ENCODE results near the gene TPSAB1. TPM values are rescaled to one million over a fixed set of nuclear protein-coding genes. Genes with fewer than 3 reads are reported as not detected.

TPSAB1 gene
- total RNA-seq, 3 donors from 2014 or later = 7.8 to 51.7 (median 46.2) TPM

DNA sequence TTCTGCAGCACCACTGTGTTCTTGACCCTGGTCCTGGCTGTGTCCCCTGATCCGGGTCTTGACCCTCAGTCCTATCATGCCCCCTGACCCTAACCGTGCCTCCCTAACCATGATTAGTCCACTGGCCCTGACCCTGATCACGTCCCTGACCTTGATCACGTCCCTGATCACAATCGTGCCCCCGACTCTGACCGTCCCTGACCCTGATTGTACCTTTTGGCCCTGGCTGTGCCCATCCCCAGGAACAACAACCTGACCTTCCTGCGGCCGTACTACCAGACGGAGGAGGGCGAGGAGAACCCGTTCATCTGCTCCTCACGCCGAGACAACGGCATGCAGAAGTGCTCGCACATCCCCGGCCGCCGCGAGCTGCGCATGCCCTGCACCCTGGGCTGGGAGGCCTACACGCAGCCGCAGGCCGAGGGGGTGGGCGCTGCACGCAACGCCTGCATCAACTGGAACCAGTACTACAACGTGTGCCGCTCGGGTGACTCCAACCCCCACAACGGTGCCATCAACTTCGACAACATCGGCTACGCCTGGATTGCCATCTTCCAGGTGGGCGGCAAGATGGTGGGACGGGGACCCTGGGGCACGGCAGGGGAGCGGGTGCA, 40.4 kb upstream of the TPSAB1 start:
- H3K4me1 ChIP-seq (ENCODE audit: low read depth) = no peaks in the 10 kb centered on the region
- TF ChIP-seq, protein P1, sequence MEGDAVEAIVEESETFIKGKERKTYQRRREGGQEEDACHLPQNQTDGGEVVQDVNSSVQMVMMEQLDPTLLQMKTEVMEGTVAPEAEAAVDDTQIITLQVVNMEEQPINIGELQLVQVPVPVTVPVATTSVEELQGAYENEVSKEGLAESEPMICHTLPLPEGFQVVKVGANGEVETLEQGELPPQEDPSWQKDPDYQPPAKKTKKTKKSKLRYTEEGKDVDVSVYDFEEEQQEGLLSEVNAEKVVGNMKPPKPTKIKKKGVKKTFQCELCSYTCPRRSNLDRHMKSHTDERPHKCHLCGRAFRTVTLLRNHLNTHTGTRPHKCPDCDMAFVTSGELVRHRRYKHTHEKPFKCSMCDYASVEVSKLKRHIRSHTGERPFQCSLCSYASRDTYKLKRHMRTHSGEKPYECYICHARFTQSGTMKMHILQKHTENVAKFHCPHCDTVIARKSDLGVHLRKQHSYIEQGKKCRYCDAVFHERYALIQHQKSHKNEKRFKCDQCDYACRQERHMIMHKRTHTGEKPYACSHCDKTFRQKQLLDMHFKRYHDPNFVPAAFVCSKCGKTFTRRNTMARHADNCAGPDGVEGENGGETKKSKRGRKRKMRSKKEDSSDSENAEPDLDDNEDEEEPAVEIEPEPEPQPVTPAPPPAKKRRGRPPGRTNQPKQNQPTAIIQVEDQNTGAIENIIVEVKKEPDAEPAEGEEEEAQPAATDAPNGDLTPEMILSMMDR (IDR thresholded peaks at IDR 0.05) = no peak
- no peaks in the 10 kb centered on the region for H3K9me3 ChIP-seq
- DNase-seq (no peak), ATAC-seq (no peak)
- no peak overlapping the region for H3K4me3 ChIP-seq
- intact Hi-C loops (cut with DNase I, micrococcal nuclease) = no loop called here
- no peaks in the 10 kb centered on the region for H3K36me3 ChIP-seq (ENCODE audit: low read depth)

DNA sequence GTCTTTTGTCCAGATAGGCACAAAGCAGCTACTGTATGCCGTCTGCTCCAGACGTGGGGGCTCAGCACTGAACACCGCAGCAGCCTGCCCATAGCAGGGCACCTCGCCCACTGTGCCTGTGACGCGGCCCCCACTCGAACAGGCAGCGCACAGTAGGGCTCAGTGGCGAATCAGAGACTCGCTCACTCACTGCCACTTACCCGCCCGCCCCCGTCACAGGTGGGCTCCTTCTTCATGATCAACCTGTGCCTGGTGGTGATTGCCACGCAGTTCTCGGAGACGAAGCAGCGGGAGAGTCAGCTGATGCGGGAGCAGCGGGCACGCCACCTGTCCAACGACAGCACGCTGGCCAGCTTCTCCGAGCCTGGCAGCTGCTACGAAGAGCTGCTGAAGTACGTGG, 39.1 kb upstream of the TPSAB1 start:
- DNase-seq (no peak), ATAC-seq (no peak)
- Histone ChIP-seq H3K36me3 (ENCODE audit: low read depth) (no peaks in the 10 kb centered on the region), H3K9me3 (no peaks in the 10 kb centered on the region), H3K4me3 (no peak overlapping the region), H3K4me1 (ENCODE audit: low read depth) (no peaks in the 10 kb centered on the region)
- TF ChIP-seq, protein P1 (IDR thresholded peaks at IDR 0.05) = no peak
- intact Hi-C loops (cut with DNase I, micrococcal nuclease) = no loop called here

DNA sequence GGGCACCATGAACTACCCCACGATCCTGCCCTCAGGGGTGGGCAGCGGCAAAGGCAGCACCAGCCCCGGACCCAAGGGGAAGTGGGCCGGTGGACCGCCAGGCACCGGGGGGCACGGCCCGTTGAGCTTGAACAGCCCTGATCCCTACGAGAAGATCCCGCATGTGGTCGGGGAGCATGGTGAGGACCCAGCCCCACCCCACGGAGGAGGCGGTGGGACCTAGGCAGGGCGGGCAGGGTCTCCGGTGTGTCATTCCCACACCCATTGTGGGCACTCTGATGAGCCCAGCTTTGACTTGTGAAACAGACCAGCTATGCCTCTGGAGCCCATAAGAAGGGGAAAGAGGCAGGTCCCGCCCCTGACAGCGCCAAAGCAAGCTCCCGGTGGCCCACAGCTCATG, 38.2 kb upstream of the TPSAB1 start:
- no peaks in the 10 kb centered on the region for H3K9me3 ChIP-seq
- intact Hi-C loops (cut with DNase I, micrococcal nuclease) = no loop called here
- TF ChIP-seq, protein P1 (IDR thresholded peaks at IDR 0.05) = no peak
- H3K36me3 ChIP-seq (ENCODE audit: low read depth) = no peaks in the 10 kb centered on the region
- ATAC-seq = no peak
- no peak for DNase-seq
- no peaks in the 10 kb centered on the region for H3K4me1 ChIP-seq (ENCODE audit: low read depth)
- no peak overlapping the region for H3K4me3 ChIP-seq

DNA sequence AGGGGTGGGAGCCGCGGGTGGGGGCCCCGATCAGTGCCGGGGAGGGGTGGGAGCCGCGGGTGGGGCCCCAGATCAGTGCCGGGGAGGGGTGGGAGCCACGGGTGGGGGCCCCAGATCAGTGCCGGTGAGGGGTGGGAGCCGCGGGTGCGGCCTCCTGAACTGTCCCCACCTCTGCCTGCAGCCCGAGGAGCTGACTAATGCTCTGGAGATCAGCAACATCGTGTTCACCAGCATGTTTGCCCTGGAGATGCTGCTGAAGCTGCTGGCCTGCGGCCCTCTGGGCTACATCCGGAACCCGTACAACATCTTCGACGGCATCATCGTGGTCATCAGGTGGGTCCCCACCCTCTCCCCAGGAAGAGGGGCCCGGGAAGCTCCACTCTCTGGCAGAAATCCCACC, 35.6 kb upstream of the TPSAB1 start:
- DNase-seq = no peak
- Histone ChIP-seq H3K4me1 (ENCODE audit: low read depth) (no peaks in the 10 kb centered on the region), H3K9me3 (no peaks in the 10 kb centered on the region), H3K4me3 (no peak overlapping the region), H3K36me3 (ENCODE audit: low read depth) (no peaks in the 10 kb centered on the region)
- no peak for ATAC-seq
- intact Hi-C loops (cut with DNase I, micrococcal nuclease) = no loop called here
- TF ChIP-seq, protein P1 (IDR thresholded peaks at IDR 0.05) = no peak

DNA sequence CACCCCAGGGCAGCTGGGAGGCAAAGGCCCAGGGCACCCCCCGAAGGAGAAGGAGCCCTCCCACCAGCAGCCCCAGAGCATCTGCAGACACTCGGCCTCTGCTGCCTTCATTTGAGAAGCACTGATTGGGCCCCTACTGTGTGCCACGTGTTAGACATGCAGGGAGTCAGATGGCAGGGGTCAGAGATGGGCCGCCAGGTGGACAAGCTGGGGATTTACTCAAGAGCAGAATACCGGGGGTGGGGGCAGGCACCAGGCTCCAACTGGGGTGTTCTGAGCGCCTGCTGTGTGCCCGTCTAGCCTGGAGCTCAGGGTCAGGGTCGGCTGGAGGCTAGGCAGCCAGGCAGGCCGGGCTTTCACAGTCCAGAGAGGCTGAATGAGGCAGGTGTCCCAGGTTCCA, 34.2 kb upstream of the TPSAB1 start:
- no peaks in the 10 kb centered on the region for H3K36me3 ChIP-seq (ENCODE audit: low read depth)
- intact Hi-C loops (cut with DNase I, micrococcal nuclease) = no loop called here
- no peaks in the 10 kb centered on the region for H3K4me1 ChIP-seq (ENCODE audit: low read depth)
- TF ChIP-seq, protein P1 (IDR thresholded peaks at IDR 0.05) = no peak
- no peaks in the 10 kb centered on the region for H3K9me3 ChIP-seq
- ATAC-seq (no peak), DNase-seq (no peak)
- H3K4me3 ChIP-seq = no peak overlapping the region

DNA sequence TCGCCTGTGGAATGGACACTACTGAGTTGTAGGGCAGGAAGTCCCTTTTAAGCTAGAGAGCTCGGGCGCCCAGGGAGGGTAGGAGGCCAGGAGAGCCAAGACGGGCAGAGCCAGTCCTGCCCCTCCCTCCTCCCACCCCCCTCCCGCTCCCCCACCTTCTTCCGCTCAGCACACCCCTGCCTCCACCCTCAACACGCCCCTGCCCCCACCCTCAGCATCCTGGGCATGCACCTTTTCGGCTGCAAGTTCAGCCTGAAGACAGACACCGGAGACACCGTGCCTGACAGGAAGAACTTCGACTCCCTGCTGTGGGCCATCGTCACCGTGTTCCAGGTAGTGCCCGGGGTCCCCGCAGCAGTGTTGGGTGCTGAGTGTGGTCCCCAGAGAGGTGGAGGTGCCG, 33.7 kb upstream of the TPSAB1 start:
- ATAC-seq = no peak
- intact Hi-C loops (cut with DNase I, micrococcal nuclease) = no loop called here
- Histone ChIP-seq H3K4me3 (no peak overlapping the region), H3K4me1 (ENCODE audit: low read depth) (no peaks in the 10 kb centered on the region), H3K9me3 (no peaks in the 10 kb centered on the region), H3K36me3 (ENCODE audit: low read depth) (no peaks in the 10 kb centered on the region)
- DNase-seq = no peak
- TF ChIP-seq, protein P1 (IDR thresholded peaks at IDR 0.05) = no peak
